NCI-H128 (cell line): ENCODE results near the gene S1PR2.
A peak's percentile ranks its signal among the peaks of the same experiment; 100 is the strongest.
"Not testable (repeated sequence)": the region's sequence is repeated elsewhere in the genome, so short reads cannot be mapped to it uniquely, and the experiment has no call there.

Experiments
- DNase-seq: peaks from one replicate; lab custom pipeline; 2025; ENCODE audit not compliant: unreplicated experiment; lab: John Stamatoyannopoulos, UW

The S1PR2 gene

DNA sequence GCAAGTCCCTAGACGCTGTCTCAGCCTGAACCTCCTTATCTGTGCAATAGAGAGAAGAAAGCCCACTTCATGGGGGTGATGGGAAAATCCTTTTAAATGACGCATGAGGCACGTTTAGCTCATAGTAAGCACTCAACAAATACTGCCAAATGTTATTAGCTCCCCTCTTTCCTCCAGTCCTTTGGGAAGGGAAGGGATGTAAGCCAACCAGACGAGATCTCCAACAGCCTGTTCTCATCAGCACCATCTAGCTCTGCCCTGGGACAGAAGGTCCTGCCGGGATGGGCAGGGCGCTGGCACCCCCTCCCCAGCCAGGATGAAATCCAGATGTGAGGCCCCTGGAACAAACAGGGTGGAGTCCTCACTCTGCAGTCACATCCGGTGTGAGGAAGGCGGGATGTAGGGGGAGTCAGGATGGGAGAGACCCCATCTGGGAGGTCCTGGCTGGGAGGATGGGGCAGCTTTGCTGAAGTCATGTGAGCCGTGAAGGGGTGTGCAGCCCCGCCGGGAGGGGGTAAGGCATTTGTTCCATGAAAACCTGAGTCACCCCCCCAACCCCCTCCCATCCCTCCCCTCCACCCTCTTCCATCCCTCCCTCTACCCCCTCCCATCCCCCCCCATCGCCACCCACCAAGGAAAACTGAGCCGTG, 4.6 kb downstream of the S1PR2 start:
- DNase-seq = no peak

DNA sequence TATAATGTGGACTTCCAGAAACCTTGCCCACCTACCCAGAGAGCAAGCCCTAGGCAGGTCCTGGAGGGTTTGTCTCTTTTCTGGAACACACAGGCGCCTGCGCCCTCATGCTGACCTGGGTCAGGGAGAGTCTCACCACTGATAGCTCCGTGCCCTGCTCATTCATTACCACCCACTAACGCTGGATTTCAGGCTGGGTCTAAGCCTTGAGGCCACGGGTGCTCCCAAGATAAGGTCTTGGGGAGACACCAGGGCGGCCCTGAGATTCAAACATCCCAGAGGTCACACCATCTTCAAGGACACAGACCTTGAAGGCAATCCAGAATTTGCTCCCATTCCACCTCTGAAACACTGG, 5.1 kb downstream of the S1PR2 start:
- DNase-seq = no peak

DNA sequence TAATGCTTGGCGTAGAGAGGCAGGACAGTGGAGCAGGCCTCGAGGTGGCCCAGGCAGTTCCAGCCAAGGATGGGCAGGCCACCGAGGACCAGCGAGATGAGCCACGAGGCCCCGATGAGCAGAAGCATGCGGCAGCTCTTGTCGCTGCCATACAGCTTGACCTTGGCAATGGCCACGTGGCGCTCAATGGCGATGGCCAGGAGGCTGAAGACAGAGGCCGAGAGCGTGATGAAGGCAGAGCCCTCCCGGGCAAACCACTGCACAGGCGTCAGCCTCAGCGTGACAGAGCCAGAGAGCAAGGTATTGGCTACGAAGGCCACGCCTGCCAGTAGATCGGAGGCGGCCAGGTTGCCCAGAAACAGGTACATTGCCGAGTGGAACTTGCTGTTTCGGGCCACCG, 6.8 kb downstream of the S1PR2 start:
- DNase-seq = no peak

DNA sequence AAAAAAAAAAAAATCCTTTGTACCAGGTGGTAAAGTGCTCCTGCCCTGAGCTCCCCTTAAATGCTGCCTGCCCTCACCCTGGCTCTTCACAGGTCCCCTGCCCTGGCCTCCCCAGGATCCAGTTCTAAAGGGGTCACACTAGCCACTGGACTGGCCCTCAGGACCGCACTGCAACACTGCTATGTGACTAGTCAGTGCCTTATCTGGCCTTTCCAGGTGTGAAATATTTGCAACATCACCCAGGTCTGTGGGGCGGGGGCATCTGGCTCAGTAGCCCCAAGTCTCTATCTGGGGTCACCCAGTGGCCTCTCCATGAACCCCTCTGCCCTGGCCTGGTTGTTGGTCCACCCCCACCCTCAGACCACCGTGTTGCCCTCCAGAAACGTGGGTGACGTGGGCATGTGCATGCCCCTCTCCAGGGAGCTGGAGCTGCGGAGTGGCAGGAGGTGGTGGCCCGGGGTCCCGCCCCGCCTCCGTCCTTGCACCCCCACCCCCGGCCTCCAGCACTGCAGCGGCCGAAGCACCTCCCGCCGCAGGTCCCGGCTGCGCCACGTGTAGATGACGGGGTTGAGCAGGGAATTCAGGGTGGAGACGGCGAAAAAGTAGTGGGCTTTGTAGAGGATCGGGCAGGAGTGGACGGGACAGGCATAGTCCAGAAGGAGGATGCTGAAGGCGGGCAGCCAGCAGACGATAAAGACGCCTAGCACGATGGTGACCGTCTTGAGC, 7.5 kb downstream of the S1PR2 start:
- DNase-seq = no peak

DNA sequence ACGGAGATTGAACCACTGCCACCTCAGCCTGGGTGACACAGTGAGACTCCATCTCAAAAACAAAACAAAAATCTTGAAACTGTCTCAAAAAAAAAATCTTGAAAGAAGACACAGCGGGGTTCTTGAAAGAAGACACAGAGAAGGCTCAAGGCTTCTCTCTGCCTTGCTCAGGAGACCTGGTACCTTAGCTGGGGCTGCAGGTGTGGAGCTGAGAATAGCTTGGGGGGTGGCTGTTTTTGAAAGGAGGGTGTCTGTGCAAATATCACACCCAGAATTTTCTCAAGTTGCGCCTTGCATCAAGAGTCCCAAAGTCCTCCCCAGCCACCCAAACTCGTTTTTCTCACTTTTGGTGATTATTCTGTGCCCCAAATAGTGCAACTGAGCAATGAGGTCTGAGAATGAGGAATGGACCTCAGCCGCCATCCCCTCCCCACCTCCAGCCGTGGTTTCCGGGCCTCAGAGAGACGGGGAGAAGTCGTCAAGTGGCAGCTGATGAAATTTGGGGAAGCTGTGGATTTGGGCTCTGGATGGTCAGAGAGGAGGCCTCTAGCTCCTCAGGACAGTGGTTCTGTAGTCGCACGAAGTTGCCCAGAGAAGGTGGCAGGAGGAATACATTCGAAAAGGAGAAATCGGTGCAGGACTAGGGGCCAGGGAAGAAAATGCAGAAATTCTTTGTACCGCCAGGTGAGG, 8.8 kb downstream of the S1PR2 start:
- no peak for DNase-seq

DNA sequence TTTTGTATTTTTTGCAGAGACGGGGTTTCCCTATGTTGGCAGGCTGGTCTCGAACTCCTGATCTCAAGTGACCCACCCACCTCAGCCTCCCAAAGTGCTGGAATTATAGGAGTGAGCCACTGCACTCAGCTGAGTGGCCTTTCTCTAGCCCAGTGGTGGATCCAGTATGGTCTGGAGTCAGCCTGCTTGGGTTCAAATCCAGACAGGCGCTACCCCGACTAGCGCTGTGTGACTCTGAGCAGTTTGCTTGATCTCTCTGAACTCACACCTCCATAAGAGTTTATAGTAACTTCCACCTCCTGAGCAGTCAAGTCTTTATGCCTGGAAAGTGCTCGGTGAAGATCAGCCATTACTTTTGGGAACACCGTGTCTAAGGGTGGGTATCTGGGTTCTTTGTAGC, 10.4 kb downstream of the S1PR2 start:
- no peak for DNase-seq

DNA sequence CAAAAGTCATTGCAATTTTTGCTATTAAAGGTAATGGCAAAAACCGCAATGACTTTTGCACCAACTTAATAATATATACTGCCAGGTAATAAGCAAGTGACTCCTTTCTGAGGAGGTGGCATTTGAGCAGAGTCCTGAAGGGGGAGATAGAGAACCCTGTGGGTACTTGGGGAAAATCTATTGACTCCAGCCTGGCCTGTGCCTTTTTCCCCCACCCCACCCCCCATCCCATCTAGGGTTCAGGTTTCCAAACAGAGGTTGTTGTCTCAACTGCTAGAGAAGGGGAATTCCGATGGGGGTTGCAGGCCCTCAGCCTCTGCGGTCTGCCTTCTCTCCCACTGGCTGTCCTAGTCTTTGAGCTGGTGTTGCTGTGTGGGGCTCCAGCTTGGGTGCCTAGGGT, 11.5 kb downstream of the S1PR2 start:
- DNase-seq = no peak

DNA sequence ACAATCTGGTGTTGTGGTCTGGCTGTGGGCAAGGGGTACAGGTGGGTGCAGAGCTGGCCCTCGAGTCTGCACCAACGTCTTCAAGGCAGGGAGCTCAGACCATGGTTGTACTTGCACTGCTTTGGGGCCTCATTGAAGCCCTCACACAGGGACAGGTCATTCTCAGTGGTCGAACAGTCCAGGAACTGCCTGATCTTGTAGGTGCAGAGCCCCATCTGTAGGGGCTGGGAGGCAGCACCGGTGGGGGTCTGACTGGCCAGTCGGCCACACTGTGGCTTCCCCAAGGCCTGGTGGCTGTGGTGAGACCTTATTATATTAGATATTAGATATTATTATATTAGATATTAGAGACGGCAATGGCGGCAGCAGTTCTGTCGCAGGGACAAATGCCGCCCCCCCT, 14.0 kb downstream of the S1PR2 start:
- no peak for DNase-seq

DNA sequence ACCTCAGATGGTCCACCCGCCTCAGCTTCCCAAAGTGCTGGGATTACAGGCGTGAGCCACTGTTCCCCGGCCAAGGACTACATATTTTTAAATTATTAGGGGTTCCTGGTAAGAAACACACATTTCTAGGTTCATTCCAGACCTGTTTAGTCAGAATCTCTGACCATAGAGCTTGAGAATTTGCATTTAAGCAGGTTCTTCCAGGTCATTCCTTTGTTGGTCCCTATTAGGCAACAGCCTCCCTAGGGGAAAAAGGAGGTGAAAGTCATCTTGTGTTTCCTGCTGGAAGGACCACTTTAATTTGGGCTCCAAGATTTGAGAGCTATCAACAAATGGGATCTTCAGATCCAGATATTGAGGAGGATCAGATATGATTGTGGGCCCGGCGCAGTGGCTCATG, 16.3 kb downstream of the S1PR2 start:
- no peak for DNase-seq

DNA sequence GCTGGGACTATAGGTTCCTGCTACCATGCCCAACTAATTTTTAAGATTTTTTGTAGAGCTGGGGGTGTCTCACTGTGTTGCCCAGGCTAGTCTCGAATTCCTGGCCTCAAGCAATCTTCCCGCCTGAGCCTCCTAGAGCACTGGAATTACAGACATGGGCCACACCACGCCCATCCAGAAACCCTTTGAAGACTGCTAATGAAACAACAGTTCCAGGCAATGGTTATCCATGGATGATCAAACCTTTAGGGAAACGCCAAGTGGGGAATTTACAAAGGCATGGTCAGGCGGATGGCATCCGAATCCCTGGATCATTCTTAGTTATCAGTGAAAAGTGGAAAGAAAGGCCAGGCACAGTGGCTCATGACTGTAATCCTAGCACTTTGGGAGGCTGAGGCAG, 19.4 kb downstream of the S1PR2 start:
- no peak for DNase-seq

DNA sequence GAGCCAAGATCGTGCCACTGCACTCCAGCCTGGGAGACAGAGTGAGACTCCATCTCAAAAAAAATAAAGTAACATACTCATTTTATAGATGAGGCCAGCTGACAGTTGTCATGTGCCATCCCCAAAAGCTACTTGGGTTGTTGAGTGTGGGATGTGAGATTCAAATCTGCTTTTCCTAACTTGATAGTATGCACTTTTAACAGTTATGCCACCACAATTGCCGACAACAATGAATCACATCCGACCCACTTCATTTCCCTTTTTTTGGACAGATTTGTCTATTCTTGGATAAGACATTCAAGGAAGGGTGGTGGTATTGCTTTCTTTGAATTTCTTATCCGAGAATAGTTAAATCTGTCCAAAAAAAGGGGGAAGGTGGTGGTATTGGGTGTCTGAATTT, 20.1 kb downstream of the S1PR2 start:
- DNase-seq = no peak

DNA sequence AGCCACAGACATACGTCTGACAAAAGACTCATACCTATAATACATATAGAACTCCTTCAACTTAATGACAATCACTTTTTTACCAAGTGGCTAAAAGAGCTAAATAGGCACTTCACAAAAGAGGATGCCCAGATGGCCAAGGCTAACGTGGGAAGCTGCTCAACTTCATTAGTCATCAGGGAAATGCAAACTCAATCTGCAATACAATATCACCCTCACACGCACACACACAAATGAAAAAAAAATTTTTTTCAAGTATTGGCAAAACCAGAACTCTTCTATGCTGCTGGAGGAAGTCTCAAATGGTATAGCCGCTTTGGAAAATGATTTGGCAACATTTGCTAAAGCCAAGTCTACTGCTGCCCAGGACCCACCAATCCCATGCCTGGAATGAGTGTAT, 21.8 kb downstream of the S1PR2 start:
- DNase-seq = no peak

DNA sequence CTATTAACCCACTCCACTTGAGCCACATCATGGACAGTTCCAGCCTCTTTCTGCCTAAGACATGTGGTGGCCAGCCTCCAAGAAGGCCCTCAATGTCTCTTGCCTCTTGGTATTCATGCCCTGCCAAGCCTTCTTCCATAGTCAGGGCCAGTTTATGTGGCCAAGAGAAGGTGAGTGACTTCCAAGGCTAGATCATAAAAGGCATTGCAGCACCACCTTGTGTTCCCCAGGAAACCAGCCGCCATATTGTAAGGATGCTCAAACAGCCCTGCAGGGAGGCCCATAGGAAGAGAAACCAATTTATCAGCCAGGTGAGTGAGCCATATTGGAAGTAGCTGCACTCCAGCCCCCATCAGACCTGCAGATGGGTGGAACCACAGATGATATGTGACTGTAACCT, 24.1 kb downstream of the S1PR2 start:
- no peak for DNase-seq

DNA sequence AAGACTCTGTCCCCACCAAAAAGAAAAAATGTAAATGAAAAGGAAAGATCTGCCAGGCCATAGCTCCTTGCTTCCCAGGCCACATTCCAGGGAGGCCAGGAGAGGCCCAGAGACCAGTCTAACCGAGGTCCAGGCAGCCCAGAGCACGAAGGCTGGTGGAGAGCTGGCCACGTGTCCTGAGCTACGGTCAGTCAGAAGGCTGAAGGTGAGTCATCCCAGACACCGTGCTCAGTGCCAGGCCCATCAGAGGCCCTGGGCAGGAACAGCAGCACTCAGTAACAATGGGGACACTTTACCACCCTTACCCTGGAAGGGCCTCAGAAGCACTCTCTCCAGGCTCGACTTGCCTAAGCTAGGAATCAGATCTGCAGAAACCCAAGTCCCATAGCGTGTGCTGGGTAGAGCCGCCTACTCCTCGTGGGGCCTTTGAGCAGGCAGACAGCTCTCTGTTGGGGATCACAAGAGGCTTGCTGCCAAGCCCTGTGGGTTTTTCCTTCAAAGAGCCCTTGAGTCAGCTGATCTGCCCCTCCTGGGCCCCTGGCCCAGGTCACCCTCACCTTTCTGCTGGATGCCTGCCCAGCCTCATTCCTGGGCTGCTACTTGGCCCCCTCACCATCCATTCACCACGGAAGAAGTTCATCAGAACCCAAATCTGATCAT, 24.8 kb downstream of the S1PR2 start:
- no peak for DNase-seq

DNA sequence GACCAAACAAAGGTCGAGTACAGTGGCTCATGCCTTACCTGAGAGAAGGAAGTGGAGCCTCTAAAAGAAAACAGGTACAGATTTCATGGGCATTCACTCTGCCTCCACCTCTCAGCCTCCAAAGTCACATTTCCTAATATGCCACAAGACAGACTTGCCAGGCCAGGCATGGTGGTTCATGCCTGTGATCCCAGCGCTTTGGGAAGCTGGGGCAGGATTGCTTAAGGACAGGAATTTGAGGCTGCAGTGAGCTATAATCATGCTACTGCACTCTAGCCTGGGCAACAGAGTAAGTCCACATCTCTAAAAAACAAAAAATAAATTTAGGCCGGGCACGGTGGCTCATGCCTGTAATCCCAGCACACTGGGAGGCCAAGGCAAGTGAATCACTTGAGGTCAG, 25.5 kb downstream of the S1PR2 start:
- no peak for DNase-seq

DNA sequence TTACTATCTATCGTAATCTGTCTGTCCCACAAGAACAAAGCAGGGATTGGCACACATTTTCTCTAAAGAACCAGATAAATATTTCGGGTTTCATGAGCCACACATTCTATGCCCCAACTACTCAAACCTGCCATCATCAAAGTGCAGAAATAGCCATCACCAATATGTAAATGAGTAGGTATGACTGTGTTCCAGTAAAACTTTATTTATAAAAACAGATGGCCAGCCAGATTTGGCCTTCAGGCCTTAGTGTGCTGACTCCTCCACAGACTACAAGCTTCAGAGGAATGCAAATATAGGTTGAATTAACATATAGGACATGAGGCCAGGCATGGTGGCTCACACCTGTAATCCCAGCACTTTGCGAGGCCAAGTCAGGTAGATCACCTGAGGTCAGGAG, 27.4 kb downstream of the S1PR2 start:
- DNase-seq = no peak

DNA sequence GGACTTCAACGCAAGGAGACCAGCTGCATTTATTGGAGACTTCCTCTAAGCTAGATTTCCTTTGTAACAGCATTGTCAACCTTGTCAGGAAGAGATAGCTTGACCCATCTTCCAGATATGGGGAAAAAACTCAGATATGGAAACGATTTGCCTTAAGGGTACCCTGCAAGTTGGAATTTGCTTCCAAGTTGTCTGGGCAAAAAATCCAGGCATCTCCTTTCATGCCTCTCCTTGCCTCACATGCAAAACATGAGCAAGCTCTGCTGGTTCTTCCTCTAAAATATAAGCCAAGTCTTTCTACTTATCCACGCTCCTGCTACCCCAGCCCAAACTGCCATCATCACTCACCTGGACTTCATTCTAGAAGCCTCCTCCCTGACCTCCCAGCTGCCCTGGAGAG, 30.0 kb downstream of the S1PR2 start:
- no peak for DNase-seq

DNA sequence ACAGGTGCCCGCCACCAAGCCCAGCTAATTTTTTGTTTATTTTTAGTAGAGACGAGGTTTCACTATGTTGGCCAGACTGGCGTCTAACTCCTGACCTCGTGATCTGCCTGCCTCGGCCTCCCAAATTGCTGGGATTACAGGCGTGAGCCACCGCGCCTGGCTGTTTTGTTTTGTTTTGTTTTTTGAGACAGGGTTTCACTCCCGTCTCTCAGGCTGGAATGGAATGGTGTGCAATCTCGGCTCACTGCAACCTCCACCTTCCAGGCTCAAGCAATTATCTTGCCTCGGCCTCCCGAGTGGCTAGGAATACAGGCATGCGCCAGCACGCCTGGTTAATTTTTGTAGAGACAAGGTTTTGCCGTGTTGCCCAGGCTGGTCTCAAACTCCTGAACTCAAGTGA, 31.0 kb downstream of the S1PR2 start:
- not testable (repeated sequence) for DNase-seq

DNA sequence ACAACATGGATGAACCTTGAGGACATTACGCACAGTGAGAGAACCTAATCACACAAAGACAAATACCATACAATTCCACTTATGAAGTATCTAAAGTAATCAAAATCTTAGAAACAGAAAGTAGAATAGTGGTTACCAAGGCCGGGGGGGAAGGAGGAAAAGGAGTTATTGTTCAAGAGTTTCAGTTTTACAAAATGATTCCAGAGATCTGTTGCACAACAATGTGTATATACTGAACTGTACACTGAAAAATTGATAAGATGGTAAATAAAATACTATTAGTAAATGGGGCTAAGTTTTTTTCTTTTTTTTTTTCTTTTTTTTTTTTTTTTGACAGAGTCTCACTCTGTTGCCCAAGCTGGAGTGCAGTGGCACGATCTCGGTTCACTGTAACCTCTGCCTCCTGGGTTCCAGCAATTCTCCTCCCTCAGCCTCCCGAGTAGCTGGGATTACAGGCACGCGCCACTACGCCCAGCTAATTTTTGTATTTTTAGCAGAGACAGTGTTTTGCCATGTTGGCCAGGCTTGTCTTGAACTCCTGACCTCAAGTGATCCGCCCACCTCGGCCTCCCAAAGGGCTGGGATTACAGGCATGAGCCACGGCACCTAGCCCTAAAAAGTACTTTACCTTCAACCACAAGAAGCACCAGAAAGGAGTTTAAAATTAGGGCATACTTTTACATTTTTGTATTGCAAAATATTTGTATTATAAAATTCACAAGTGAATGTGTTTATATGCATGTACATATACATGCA, 32.1 kb downstream of the S1PR2 start:
- DNase-seq = not testable (repeated sequence)

DNA sequence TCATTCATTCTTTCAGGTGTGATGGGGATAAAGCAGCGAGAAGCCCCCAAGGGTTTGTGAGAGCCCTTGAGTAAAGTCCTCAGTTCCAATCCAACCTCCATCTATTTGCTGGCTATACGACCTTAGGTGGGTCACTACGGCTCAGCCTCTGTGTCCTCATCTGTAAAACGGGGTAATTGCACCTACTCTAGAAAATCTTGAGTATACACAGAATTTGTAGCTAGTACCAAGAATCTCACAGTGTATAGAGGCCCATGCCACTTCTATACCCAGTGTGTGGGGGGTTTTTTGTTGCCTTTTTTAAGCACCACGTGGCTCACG, 36.0 kb downstream of the S1PR2 start:
- DNase-seq = no peak

DNA sequence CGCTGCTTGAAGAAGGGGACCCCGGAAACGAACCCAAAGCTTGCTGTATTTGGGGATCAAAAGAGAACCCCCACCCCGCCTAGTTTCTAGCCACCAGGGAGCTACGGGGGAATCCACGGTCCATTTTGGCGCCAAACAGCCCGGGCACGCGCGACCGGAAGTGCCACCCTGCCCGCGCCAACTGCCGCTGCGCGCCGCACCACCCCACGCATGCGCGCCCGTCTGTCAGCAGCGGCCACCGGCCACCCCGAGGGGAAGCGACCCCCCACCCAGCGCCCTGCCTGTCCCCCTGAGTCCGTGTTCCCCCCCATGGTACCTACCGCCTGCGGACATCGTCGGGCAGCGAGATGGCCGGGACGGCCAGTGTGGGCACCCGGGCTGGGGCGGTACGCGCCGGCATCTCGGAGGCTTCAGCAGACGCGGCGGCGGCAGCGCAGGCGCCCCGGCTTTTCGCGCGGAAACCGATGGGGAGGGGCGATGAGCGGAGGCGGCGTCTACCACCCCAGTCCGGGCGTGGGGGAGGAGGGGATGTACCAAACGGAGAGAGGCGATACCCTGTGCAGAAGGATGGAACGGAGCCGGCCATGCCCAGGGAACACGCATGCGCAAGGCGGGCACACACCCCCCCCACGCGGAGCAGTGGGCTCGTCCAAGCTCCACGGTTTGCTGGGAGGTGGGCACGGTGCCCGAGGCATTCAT, 36.5 kb downstream of the S1PR2 start, which contains the start of gene DNMT1:
TSS of gene DNMT1 (minus strand) at position 454 of the 699 bp plus-strand sequence. CDS start at position 400, 54 bp downstream.
- DNase-seq = peak; percentile 92
